Raji (cell line): ENCODE measurements around the gene RABL6.

Experiments used
- POLR2A ChIP-seq: IDR thresholded peaks from 2 replicates; pipeline ENCODE4 v1.6.1; 2011; ENCODE audit warnings: low read depth, low read length, control low read depth; ENCODE audit not compliant: insufficient read depth

RABL6 gene

GRCh38 chr9:136773386-136774044, 34.2 kb upstream of the RABL6 start:
- peak; percentile 59 for TF ChIP-seq POLR2A

DNA sequence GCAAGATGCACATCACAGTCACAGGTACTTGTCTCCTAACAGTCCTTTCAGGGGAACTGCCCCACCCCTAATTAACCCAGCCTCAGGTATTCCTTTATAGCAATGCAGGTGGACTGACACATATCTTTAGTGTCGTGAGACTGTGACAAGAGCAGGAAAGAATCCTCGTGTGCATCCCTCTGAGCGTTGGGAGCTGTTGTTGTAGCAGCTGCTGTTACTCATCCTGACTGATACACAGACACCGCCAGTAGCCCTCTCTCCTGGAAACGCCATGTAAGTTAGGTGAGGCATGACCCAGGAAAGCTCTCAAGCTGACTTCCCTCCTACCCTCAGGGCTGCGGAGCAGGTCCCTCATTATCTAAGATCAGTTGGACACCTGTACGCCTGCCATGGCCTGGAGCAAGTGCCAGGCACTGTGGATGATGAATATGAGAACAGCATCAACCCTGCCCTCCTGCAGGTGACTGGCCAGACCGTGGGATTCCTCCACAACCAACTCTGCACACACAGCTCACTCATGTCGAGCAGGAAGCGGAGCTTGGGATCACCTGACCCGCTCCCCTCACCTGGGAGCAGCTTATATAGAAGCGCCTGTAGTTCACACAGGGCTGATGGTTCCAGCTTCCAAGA, 33.2 kb upstream of the RABL6 start:
- no peak for TF ChIP-seq POLR2A

DNA sequence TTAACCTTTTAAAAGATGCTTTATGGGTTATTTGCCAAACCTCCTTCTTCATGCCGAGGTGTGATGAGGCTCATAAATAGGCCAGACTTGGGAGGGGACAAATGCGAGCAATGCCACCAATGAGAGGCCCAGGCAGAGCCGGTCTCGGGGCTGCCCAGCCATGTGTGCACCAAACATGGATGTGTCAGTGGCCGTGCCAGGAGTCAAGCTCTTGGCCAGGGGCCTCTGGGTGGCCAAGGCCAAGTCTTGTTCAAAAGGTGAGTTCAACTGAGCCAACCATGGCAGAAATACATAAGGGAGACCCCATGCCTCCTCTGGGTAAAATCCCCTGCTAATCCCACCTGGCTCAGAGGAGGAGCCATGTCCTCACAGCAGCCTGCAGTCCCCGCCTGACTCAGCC, 32.6 kb upstream of the RABL6 start:
- TF ChIP-seq POLR2A, result no peak

DNA sequence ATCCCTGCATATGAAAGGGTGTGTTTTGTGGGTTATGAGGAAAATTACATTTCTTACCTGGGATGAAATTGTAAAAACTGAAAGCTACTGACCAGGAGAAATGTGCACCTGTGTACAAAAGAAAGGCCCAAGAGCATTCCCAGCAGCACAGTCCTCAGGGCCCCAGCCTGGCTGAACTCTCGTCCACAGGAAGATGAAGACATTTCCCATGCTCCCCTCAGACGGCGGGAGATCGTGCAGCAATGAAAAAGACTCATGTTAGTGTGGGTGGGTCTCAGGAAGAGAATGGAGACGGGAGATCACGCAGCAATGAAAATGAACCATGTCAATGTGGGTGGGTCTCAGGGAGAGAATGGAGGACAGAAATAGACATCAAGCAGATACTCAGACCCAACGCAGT, 30.8 kb upstream of the RABL6 start:
- TF ChIP-seq POLR2A, result no peak

DNA sequence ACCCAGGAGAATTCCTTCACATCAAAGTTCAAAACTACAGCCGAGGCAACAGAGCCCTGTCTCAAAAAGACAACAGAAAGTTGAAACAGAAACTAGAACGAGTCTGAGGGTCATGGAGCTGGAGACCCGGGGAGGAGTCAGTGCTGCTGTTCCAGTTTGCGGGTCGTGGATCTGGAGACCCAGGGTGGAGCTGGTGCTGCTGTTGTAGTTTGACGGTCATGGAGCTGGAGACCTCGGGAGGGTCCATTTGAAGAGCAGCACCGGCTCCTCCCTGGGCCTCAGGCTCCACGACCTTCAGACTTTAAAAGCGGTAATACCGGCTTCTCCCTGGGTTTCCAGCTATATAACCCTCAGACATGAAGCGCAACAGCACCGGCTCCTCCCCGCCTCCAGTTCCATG, 30.4 kb upstream of the RABL6 start:
- no peak for TF ChIP-seq POLR2A

GRCh38 chr9:136779808-136780207, 27.9 kb upstream of the RABL6 start:
- no peak for TF ChIP-seq POLR2A

DNA sequence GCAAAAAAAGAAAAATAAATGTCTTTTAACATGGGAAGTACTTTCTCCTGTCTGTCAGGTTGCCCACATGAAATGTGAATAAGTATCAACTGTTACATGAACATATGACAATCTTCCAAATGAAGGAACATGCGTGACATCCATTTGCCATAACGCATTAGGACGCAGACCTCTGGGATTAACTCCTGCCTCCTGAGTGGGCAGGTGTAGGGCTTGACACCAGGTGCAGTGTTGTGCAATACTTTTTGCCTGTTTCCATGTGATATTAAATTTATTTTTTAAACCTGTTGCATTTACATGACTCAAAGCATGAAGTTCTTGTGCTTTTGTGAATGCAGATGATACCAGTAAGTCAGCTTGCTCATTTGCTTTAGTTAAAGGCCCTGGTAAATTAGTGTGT, 25.3 kb upstream of the RABL6 start:
- no peak for TF ChIP-seq POLR2A

- TF ChIP-seq POLR2A, result no peak
Observed at GRCh38 chr9:136784249-136784996, 23.3 kb upstream of the RABL6 start.

GRCh38 chr9:136784997-136785361, 22.8 kb upstream of the RABL6 start:
- no peak for TF ChIP-seq POLR2A

DNA sequence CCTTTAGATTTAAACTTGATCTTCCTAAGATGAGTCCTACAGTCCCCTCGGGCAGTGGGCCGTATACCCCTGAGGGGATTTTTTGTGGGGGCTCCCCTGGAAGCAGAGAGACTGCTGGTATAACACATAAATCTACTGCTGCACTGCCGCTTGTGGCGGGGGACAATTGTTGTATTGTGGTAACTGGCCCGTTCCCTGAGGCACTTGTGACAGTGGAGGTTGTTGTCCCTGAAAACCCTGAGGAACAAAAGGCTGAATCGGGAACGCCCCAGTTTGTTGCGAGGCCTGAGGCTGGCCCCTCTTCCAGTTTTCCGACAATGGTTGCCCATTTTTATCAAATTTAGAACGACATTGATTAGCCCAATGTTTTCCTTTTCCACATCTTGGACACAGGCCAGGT, 21.3 kb upstream of the RABL6 start:
- TF ChIP-seq POLR2A, result no peak

GRCh38 chr9:136787690-136788400, 19.9 kb upstream of the RABL6 start:
- TF ChIP-seq POLR2A, result no peak

DNA sequence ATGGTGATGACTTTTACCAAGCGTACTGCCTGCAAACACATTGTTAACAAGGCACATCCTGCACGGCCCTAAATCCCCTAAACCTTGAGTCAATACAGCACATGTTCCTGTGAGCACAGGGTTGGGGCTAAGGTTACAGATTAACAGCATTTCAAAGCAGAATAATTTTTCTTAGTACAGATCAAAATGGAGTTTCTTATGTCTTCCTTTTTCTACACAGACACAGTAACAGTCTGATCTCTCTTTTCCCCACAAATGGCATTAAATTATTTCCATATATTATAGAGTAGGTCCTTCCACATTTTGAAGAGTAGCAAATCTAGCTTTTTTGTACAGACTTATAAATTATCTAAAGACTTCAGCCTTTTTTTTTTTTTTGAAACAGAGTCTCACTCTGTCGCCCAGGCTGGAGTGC, 18.2 kb upstream of the RABL6 start:
- no peak for TF ChIP-seq POLR2A

DNA sequence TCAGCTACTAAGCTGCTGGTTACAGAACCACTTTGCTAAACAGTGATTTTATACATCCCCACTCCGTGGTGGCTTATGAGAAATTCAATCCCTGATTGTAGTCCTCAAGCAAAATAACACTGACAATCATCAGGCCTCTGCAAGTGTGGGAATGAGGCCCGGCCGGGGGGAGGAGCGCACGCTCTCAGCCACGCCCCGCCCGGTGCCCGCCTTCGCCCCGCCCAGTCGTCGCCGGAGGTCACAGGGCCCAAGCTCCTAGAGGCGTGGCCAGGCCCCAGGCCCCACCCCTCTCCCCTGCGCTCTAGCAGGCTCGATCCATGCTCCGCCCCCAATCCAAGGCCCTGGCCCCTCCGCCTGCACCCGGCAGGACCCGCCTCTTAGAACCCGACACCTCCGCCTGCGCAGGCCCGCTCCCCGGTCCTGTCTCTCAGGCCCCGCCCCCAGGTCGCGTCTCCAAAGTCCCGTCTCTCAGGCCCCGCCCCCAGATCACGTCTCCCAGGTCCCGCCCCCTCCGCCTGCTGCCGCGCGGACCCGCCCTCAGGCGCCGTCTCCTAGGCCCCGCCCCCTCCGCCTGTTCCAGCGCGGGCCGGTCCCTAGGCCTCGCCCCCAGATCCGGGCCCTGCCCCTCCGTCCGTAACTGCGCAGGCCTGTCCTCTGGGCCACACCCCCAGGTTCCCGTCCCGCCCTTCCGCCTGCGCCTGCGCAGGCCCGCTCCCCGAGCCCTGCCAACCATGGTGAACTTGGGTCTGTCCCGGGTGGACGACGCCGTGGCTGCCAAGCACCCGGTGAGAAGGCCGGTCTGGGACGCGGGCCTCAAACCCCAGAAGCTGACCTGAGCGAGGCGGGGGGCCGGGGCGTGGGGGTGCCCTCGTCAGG, 16.9 kb upstream of the RABL6 start, which contains the start of gene TMEM141:
TMEM141 (plus strand) TSS at position 705 of the 876 bp plus-strand sequence; CDS start at position 732, 27 bp downstream.
- TF ChIP-seq POLR2A, result peak; percentile 74

GRCh38 chr9:136791516-136792276, 16.1 kb upstream of the RABL6 start:
- no peak for TF ChIP-seq POLR2A
